ENCODE results near the gene KIFC3.
"Not testable (repeated sequence)": the region's sequence is repeated elsewhere in the genome, so short reads cannot be mapped to it uniquely, and the experiment has no call there.

Gene KIFC3

DNA sequence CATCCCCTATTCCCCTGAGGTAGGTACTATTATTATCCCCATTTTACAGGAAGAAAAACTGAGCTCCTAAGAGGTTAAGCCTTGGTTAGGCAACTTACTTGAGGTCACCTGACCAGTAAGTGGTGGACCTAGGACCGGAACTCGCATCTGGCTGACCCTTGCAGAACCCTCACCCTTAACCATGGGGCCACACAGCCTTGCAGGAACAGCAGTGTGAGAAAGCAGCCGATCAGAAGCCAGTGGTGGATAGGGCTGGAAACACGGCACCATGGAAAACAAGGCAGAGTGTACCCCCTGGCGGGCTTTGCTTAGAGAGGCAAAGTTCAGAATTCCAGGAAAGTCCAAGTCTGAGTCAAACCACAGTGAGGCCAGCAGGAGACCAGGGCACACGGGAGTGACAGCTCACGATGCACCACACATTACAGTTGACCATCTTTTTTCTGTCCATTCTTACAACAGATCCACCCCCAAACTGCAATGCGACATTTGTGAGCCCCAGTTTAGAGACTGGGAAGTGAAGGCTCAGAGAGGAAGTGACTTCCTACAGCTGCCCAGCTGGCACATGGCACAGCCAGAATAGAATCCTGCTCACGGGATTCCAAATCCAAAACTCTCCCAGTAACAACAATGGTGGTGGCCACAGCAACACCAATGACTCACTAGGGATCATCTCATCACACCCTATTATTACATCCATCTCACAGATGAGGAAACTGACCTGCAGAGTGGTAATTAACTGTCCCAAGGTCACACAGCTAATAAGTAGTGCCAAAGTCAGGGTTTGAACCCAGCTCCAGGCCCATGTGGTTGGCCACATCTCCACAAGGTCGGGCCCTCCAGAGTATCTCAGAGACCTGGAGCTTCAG lies 20.3 kb downstream of the KIFC3 start:
- Mint-ChIP-seq H3K27me3 (ENCODE audit: low read depth, poor library complexity) (no peaks in the 10 kb centered on the region), H3K27ac (no peak overlapping the region), H3K36me3 (ENCODE audit: low read depth) (peaks cover 5% of the 10 kb centered on the region), H3K4me1 (peaks cover 3% of the 10 kb centered on the region), H3K9me3 (no peaks in the 10 kb centered on the region), H3K4me3 (no peak overlapping the region)
- TF ChIP-seq, protein P1, sequence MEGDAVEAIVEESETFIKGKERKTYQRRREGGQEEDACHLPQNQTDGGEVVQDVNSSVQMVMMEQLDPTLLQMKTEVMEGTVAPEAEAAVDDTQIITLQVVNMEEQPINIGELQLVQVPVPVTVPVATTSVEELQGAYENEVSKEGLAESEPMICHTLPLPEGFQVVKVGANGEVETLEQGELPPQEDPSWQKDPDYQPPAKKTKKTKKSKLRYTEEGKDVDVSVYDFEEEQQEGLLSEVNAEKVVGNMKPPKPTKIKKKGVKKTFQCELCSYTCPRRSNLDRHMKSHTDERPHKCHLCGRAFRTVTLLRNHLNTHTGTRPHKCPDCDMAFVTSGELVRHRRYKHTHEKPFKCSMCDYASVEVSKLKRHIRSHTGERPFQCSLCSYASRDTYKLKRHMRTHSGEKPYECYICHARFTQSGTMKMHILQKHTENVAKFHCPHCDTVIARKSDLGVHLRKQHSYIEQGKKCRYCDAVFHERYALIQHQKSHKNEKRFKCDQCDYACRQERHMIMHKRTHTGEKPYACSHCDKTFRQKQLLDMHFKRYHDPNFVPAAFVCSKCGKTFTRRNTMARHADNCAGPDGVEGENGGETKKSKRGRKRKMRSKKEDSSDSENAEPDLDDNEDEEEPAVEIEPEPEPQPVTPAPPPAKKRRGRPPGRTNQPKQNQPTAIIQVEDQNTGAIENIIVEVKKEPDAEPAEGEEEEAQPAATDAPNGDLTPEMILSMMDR (IDR thresholded peaks at IDR 0.05), result no peak
- no peak for DNase-seq

DNA sequence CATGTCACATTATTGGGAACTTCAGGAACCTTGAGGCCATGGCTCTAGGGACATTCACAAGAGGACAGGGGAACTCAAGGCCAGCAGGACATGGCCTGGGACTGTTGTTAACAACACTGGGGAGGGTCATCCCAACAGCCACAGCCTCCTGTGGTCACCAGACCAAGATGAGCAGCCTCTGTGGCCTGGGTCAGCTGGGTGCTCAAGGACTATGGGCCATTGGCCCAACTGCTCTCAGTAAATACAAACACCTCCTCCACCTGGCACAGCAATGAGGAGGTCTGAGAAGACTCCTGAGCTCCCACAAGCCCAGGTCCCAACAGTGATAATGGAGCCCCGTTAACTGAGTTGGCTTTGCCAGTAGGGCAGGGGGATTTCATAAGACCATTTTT lies 20.9 kb downstream of the KIFC3 start:
- peaks cover 5% of the 10 kb centered on the region for H3K36me3 Mint-ChIP-seq (ENCODE audit: low read depth)
- TF ChIP-seq, protein P1 (IDR thresholded peaks at IDR 0.05), result no peak
- H3K4me1 Mint-ChIP-seq, result peaks cover 3% of the 10 kb centered on the region
- no peaks in the 10 kb centered on the region for H3K27me3 Mint-ChIP-seq (ENCODE audit: low read depth, poor library complexity)
- H3K4me3 Mint-ChIP-seq, result no peak overlapping the region
- no peak overlapping the region for H3K27ac Mint-ChIP-seq
- no peaks in the 10 kb centered on the region for H3K9me3 Mint-ChIP-seq
- no peak for DNase-seq

DNA sequence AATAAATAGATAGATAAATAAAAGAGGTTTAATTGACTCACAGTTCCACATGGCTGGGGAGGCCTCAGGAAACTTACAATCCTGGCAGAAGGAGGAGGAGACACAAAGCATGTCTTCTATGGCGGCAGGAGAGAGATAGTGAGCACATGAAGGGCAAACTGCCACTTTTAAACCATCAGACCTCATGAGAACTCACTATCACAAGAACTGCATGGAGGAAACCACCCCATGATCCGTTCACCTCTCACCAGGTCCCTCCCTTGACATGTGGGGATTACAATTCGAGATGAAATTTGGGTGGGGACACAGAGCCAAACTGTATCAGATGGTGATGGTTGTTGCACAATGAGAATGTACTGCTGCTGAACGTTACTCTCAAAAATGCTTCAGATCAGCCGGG lies 22.5 kb downstream of the KIFC3 start:
- H3K4me1 Mint-ChIP-seq, result peaks cover 16% of the 10 kb centered on the region
- DNase-seq; H3K4me3 Mint-ChIP-seq; H3K27me3 Mint-ChIP-seq (ENCODE audit: low read depth, poor library complexity); H3K27ac Mint-ChIP-seq; H3K36me3 Mint-ChIP-seq (ENCODE audit: low read depth); H3K9me3 Mint-ChIP-seq: not testable (repeated sequence)

DNA sequence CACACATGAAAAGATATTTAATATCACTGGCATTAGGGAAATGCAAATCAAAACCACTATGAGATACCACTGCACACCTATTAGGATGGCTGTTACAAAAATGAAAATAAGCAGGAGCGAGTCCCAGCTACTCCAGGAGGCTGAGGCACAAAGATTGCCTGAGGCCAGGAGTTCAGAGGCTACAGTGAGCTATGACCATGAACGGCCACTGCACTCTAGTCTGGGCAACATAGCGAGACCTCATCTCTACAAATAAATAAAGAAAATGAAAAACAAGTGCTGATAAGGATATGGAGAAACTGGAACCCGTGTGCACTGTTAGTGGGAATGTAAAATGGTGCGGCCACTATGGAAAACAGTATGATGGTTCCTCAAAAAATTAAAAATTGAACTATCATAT lies 23.6 kb downstream of the KIFC3 start:
- Mint-ChIP-seq H3K4me3 (no peak overlapping the region), H3K36me3 (ENCODE audit: low read depth) (peaks cover 5% of the 10 kb centered on the region), H3K9me3 (no peaks in the 10 kb centered on the region), H3K27ac (no peak overlapping the region), H3K27me3 (ENCODE audit: low read depth, poor library complexity) (peaks cover 4% of the 10 kb centered on the region), H3K4me1 (peaks cover 19% of the 10 kb centered on the region)
- TF ChIP-seq, protein P1 (IDR thresholded peaks at IDR 0.05), result no peak
- DNase-seq, result no peak

DNA sequence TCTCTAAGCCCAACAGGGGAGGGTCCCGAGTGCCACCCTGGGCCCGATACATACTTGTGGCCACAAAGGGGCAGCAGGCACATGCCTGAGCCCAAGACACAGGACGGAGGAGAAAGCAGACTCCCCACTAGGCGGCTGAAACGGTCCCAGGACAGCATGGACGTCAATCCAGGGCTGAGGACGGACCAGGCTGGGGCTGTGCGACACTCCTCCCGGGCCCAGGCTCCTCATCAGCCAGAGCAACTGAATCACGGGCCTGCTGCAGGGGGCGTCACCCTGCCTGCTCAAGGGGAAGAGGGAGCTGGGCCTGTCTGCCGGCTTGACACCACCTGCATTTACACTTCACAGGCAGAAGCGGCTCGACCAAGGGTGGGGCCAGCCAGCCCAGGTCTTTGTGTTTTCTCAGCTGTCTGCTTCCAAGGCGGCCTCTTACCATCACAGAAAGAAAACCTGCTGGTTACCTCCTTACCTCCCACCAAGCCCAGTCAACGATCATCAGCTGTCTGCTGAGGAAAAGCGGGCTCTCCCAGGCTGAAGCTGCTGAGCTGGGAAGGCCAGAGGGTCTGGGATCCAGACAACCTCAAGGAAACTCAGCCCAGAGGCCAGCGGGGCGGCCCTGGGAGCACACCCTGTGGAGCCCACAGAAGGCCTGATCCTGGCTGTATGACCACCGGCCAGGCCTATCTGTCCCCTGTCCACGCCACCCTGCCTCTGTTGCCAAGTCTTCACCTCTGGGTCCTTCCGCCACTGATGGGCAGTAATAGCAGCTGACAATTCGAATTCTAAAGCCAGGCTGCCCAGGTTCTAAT lies 26.4 kb downstream of the KIFC3 start:
- Mint-ChIP-seq H3K27ac (no peak overlapping the region), H3K4me3 (no peak overlapping the region), H3K9me3 (no peaks in the 10 kb centered on the region), H3K36me3 (ENCODE audit: low read depth) (peaks cover 5% of the 10 kb centered on the region), H3K4me1 (peaks cover 24% of the 10 kb centered on the region), H3K27me3 (ENCODE audit: low read depth, poor library complexity) (peaks cover 4% of the 10 kb centered on the region)
- peak; percentile 78 for DNase-seq
- TF ChIP-seq, protein P1 (IDR thresholded peaks at IDR 0.05), result peak; percentile 71

DNA sequence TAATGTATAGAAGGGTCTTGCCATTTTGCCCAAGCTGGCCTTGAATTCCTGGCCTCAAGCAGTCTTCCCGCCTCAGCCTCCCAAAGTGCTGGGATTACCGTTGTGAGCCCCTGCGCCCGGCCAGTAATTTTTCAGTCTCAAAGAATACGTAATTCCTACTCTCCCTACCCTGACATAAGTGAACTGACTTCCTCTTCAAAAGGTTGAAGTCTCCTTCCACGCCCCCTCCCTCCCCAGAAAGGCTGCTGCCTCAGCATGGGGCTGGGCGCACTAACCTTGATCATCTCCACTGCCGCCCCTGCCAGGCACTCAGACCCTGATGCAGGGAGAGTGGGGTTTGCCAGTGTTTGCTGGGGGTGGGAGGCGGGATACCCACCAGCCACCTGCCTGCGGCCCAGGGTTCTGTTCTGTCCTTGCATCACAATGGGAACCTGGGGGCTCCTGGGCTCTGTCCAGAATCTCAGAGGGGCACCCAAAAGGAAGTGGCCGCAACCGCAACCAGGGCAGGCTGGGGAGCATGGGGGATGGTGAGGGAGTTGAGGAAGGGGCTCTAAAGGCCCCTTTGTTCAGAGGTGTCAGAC lies 27.5 kb downstream of the KIFC3 start:
- TF ChIP-seq, protein P1 (IDR thresholded peaks at IDR 0.05), result no peak
- H3K27me3 Mint-ChIP-seq (ENCODE audit: low read depth, poor library complexity), result peaks cover 4% of the 10 kb centered on the region
- no peak overlapping the region for H3K27ac Mint-ChIP-seq
- peaks cover 5% of the 10 kb centered on the region for H3K36me3 Mint-ChIP-seq (ENCODE audit: low read depth)
- H3K9me3 Mint-ChIP-seq, result no peaks in the 10 kb centered on the region
- DNase-seq, result no peak
- no peak overlapping the region for H3K4me3 Mint-ChIP-seq
- peaks cover 24% of the 10 kb centered on the region for H3K4me1 Mint-ChIP-seq
